Spleen (tissue), 11 donors: Measurements from ENCODE around the gene ARMC9. TPM values are rescaled to one million over a fixed set of nuclear protein-coding genes. Genes with fewer than 3 reads are reported as not detected.

ENCODE experiments used
- DNase-seq: peaks from one replicate; pipeline ENCODE4 v3.0.0-alpha.2; 2020
- H3K27ac ChIP-seq, 8 donors: fragments of 200-600 bp; sonication (generic) in 7 of 8; 1 replicate in 4 of 8; 2 replicates in 4 of 8; pipeline versions ENCODE4 v1.5.0 to v1.8.0; 2016 to 2021; ENCODE audit warnings: inconsistent platforms in 4 of 8, mild to moderate bottlenecking in 4 of 8, moderate library complexity in 1 of 8
- H3K27me3 ChIP-seq, 7 donors: fragments of 200-600 bp; sonication (generic) in 6 of 7; replicated peaks in 1 of 7; 1 replicate in 4 of 7; 2 replicates in 3 of 7; pipeline versions ENCODE4 v1.5.0 to v1.8.0; 2016 to 2021; ENCODE audit warnings: inconsistent platforms in 3 of 7, mild to moderate bottlenecking in 1 of 7
- H3K36me3 ChIP-seq, 6 donors: fragments of 200-600 bp; sonication (generic) in 5 of 6; 1 replicate in 4 of 6; 2 replicates in 2 of 6; pipeline versions ENCODE4 v1.5.0 to v1.8.0; 2016 to 2021; ENCODE audit warnings: inconsistent platforms in 2 of 6
- H3K4me1 ChIP-seq, 6 donors: fragments of 200-600 bp; sonication (generic) in 5 of 6; 1 replicate in 3 of 6; 2 replicates in 3 of 6; pipeline versions ENCODE4 v1.5.0 to v1.8.0; 2016 to 2021; ENCODE audit warnings: inconsistent platforms in 3 of 6
- H3K4me3 ChIP-seq, 8 donors: fragments of 200-600 bp; sonication (generic) in 7 of 8; 1 replicate in 4 of 8; 2 replicates in 4 of 8; pipeline versions ENCODE4 v1.5.0 to v1.8.0; 2016 to 2021; ENCODE audit warnings: inconsistent platforms in 4 of 8, mild to moderate bottlenecking in 4 of 8, moderate library complexity in 2 of 8
- H3K9me3 ChIP-seq, 8 donors: fragments of 200-600 bp; sonication (generic) in 7 of 8; 1 replicate in 4 of 8; 2 replicates in 4 of 8; pipeline versions ENCODE4 v1.5.0 to v1.8.0; 2016 to 2021; ENCODE audit warnings: inconsistent platforms in 4 of 8
- CTCF ChIP-seq, 11 experiments: fragments of 200-600 bp in 7 of 11; fragments of 450-650 bp in 4 of 11; sonication (generic) in 4 of 11; IDR thresholded peaks in 8 of 11; conservative IDR thresholded peaks in 3 of 11; 1 replicate in 7 of 11; 2 replicates in 4 of 11; pipeline versions ENCODE4 v1.4.0 to v1.8.0; 2016 to 2021; ENCODE audit warnings: antibody characterized with exemption in 11 of 11, inconsistent platforms in 4 of 11, mild to moderate bottlenecking in 1 of 11
- POLR2A ChIP-seq, 3 donors: fragments of 450-650 bp; IDR thresholded peaks; one replicate each; pipeline ENCODE4 v1.5.1; 2017; ENCODE audit warnings: antibody characterized with exemption in 3 of 3, mild to moderate bottlenecking in 1 of 3
- POLR2AphosphoS5 ChIP-seq, 3 donors: sonication (generic); formaldehyde crosslinking; IDR thresholded peaks; one replicate each; pipeline ENCODE4 v1.5.1; 2017; ENCODE audit warnings: antibody characterized with exemption in 3 of 3
- WGBS, 5 donors: extraction: QIAGEN DNeasy Blood & Tissue Kit in 3 of 5; methylation state at CpG; one replicate each; pipeline versions ENCODE4 v1.1.5 to v1.1.7; 2013 to 2018; 5-methylcytosine and 5-hydroxymethylcytosine counted together
- intact Hi-C: fragments of 100-400 bp; cut with DNase I; formaldehyde crosslinking; loops from one replicate; pipeline ENCODE4 v1.15.0; 2023; ENCODE audit warnings: low total_unique reads
- polyA plus RNA-seq, 3 donors: library from polyadenylated mRNA; stranded (reverse); fragments of 200-250 nt; gene quantifications; one replicate each; pipeline ENCODE4 v1.2.1, GENCODE V29; 2013
- total RNA-seq, 7 donors: library from RNA; depleted of rRNA in 3 of 7; stranded (reverse); fragments of >200 nt in 3 of 7; fragmentation: NEBNext Ultra II Directional in 4 of 7; extraction: Animal tissue kit (Norgen Biotek cat#: 25700) in 4 of 7; gene quantifications; one replicate each; pipeline versions ENCODE4 v1.1.0 to v1.2.1, GENCODE V29; 2016 to 2021
- donor health status: healthy with polysubstance abuse.
- donor health status: DM: no; HTN: no; CAD: no; lungs with moderate emphysema.
- donor health status: DM: no; HTN: no; CAD: no.
- donor health status: Bipolar disorder and iron deficiency.
- donor health status: healthy.
- donor health status: DM: no; HTN: no; CAD: no.
- donor health status: DM: yes; HTN: yes; CAD: no.

ARMC9 gene
- total and polyA plus RNA-seq, 10 donors = 0.83 to 8.9 (median 4.7) TPM

GRCh38 chr2:231370749-231371429, 172.5 kb downstream of the ARMC9 start:
- no peaks in the 10 kb centered on the region for H3K9me3 ChIP-seq
- no peaks in the 10 kb centered on the region for H3K36me3 ChIP-seq
- TF ChIP-seq POLR2AphosphoS5 (IDR thresholded peaks at IDR 0.05) (no peak), POLR2A (IDR thresholded peaks at IDR 0.05) (no peak), CTCF (IDR thresholded peaks at IDR 0.05 in 8 of 11, conservative IDR thresholded peaks at IDR 0.05 in 3 of 11) (no peak)
- no peak overlapping the region for H3K27ac ChIP-seq
- H3K27me3 ChIP-seq = no peaks in the 10 kb centered on the region
- peaks cover 0 to 5% (median 0%) of the 10 kb centered on the region in 6 donors for H3K4me1 ChIP-seq
- DNase-seq = peak; percentile 71
- H3K4me3 ChIP-seq = no peak overlapping the region
- 71 to 87% (median 79%) methylated on average over 15 to 21 of the region's 21 CpGs for WGBS, 5 donors
- intact Hi-C loops = no loop called here

GRCh38 chr2:231371430-231372054, 173.1 kb downstream of the ARMC9 start:
- H3K4me1 ChIP-seq = peaks cover 0 to 5% (median 0%) of the 10 kb centered on the region in 6 donors
- peak; percentile 69 for DNase-seq
- intact Hi-C loops = no loop called here
- no peak overlapping the region for H3K27ac ChIP-seq
- no peak for TF ChIP-seq CTCF (IDR thresholded peaks at IDR 0.05 in 8 of 11, conservative IDR thresholded peaks at IDR 0.05 in 3 of 11)
- TF ChIP-seq POLR2A (IDR thresholded peaks at IDR 0.05) = no peak
- TF ChIP-seq POLR2AphosphoS5 (IDR thresholded peaks at IDR 0.05) = no peak
- no peaks in the 10 kb centered on the region for H3K36me3 ChIP-seq
- H3K4me3 ChIP-seq = no peak overlapping the region
- 73 to 96% (median 87%) methylated on average over 6 to 13 of the region's 13 CpGs for WGBS, 5 donors
- no peaks in the 10 kb centered on the region for H3K9me3 ChIP-seq
- no peaks in the 10 kb centered on the region for H3K27me3 ChIP-seq

GRCh38 chr2:231372326-231372725, 173.9 kb downstream of the ARMC9 start:
- H3K4me3 ChIP-seq = no peak overlapping the region
- no peaks in the 10 kb centered on the region for H3K27me3 ChIP-seq
- no peaks in the 10 kb centered on the region for H3K36me3 ChIP-seq
- intact Hi-C loops = no loop called here
- no peak for TF ChIP-seq CTCF (IDR thresholded peaks at IDR 0.05 in 8 of 11, conservative IDR thresholded peaks at IDR 0.05 in 3 of 11)
- TF ChIP-seq POLR2AphosphoS5 (IDR thresholded peaks at IDR 0.05) = no peak
- no peak for TF ChIP-seq POLR2A (IDR thresholded peaks at IDR 0.05)
- peak; percentile 51 for DNase-seq
- no peak overlapping the region for H3K27ac ChIP-seq
- no peaks in the 10 kb centered on the region for H3K9me3 ChIP-seq
- WGBS, 5 donors = 84 to 93% (median 87%) methylated on average over 6 to 7 of the region's 7 CpGs
- H3K4me1 ChIP-seq = peaks cover 0 to 5% (median 0%) of the 10 kb centered on the region in 6 donors

- H3K4me3 ChIP-seq = no peak overlapping the region
- DNase-seq = no peak
- no peak for TF ChIP-seq CTCF (IDR thresholded peaks at IDR 0.05 in 8 of 11, conservative IDR thresholded peaks at IDR 0.05 in 3 of 11)
- no peak for TF ChIP-seq POLR2A (IDR thresholded peaks at IDR 0.05)
- TF ChIP-seq POLR2AphosphoS5 (IDR thresholded peaks at IDR 0.05) = no peak
- 88 to 92% (median 89%) methylated on average over 8 of the region's 8 CpGs for WGBS, 5 donors
- no peaks in the 10 kb centered on the region for H3K27me3 ChIP-seq
- no peaks in the 10 kb centered on the region for H3K9me3 ChIP-seq
- no peak overlapping the region for H3K27ac ChIP-seq
- intact Hi-C loops = no loop called here
- H3K36me3 ChIP-seq = no peaks in the 10 kb centered on the region
- H3K4me1 ChIP-seq = peaks cover 0 to 5% (median 0%) of the 10 kb centered on the region in 6 donors
Observed at GRCh38 chr2:231373184-231373583, 174.8 kb downstream of the ARMC9 start.
